ENCODE measurements around the gene ZNF670.

GRCh38 chr1:247110627-247111258 is 32.1 kb upstream of the ZNF670 start:
- TF ChIP-seq, protein P1, sequence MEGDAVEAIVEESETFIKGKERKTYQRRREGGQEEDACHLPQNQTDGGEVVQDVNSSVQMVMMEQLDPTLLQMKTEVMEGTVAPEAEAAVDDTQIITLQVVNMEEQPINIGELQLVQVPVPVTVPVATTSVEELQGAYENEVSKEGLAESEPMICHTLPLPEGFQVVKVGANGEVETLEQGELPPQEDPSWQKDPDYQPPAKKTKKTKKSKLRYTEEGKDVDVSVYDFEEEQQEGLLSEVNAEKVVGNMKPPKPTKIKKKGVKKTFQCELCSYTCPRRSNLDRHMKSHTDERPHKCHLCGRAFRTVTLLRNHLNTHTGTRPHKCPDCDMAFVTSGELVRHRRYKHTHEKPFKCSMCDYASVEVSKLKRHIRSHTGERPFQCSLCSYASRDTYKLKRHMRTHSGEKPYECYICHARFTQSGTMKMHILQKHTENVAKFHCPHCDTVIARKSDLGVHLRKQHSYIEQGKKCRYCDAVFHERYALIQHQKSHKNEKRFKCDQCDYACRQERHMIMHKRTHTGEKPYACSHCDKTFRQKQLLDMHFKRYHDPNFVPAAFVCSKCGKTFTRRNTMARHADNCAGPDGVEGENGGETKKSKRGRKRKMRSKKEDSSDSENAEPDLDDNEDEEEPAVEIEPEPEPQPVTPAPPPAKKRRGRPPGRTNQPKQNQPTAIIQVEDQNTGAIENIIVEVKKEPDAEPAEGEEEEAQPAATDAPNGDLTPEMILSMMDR (IDR thresholded peaks at IDR 0.05) = no peak
- TF ChIP-seq POLR2AphosphoS5 (IDR thresholded peaks at IDR 0.05; ENCODE audit: low read depth, low read length) = no peak
- no peak for TF ChIP-seq REST (IDR thresholded peaks at IDR 0.05; ENCODE audit: low read depth, low read length)
- TF ChIP-seq EZH2phosphoT487 (IDR thresholded peaks at IDR 0.05; ENCODE audit: borderline replicate concordance, low read depth) = no peak
- no peak for TF ChIP-seq FOSL2 (IDR thresholded peaks at IDR 0.05; ENCODE audit: borderline replicate concordance, low read depth)
- no peak for TF ChIP-seq SIN3A (IDR thresholded peaks at IDR 0.05; ENCODE audit: borderline replicate concordance, low read depth, low read length)
- TF ChIP-seq, protein P2, sequence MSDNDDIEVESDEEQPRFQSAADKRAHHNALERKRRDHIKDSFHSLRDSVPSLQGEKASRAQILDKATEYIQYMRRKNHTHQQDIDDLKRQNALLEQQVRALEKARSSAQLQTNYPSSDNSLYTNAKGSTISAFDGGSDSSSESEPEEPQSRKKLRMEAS (IDR thresholded peaks at IDR 0.05; ENCODE audit: low read depth) = no peak
- TF ChIP-seq CHD2 (IDR thresholded peaks at IDR 0.05; ENCODE audit: low read length, partially characterized antibody) = no peak
- TF ChIP-seq RFX5 (IDR thresholded peaks at IDR 0.05; ENCODE audit: low read length) = no peak
- TF ChIP-seq NFIC (IDR thresholded peaks at IDR 0.05; ENCODE audit: borderline replicate concordance) = no peak
- no peak for TF ChIP-seq FOXJ3 (CRISPR knock-in tag; IDR thresholded peaks at IDR 0.05)
- TF ChIP-seq EP300 (IDR thresholded peaks at IDR 0.05; ENCODE audit: borderline replicate concordance in 1 of 2, low read depth in 1 of 2, low read length in 1 of 2) = no peak
- TF ChIP-seq MXI1 (IDR thresholded peaks at IDR 0.05; ENCODE audit: low read depth, low read length) = no peak

All from SK-N-SH (cell line).